ENCODE results near the gene EN2.

The EN2 gene

GRCh38 chr7:155467846-155468784 lies 10.2 kb downstream of the EN2 start:
- under 1% methylated on average over 70 of the region's 70 CpGs for WGBS
- Histone ChIP-seq H3K4me3 (ENCODE audit: low read length) (peak overlapping the region; percentile 38), H3K9me3 (ENCODE audit: insufficient read depth, low read depth, low read length) (no peaks in the 10 kb centered on the region), H3K27ac (ENCODE audit: low read depth, low read length) (no peak overlapping the region), H3K9ac (ENCODE audit: low read depth, low read length) (no peak overlapping the region), H3K4me1 (ENCODE audit: insufficient read depth, low read length) (peaks cover 26% of the 10 kb centered on the region), H3K36me3 (ENCODE audit: insufficient read depth, low read length) (no peaks in the 10 kb centered on the region), H3K27me3 (ENCODE audit: insufficient read depth, low read length) (peaks cover 100% of the 10 kb centered on the region)

DNA sequence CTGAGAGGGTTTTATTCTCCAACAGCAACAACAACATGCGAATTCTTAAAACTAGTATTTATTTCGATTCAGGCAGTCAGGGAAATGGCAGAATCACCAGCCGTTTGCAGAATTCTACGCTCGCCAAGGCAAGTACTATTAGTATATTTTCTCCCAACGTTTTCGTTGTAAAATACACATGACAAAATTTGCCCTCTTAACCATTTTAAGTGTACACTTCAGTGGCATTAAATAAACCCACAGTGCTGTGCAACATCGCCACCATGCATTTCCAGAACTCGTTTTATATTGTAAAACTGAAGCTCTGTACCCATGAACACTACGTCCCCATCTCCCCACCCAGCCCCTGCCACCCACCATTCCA lies 10.8 kb downstream of the EN2 start:
- Histone ChIP-seq H3K9ac (ENCODE audit: low read depth, low read length) (no peak overlapping the region), H3K27me3 (ENCODE audit: insufficient read depth, low read length) (peaks cover 100% of the 10 kb centered on the region), H3K27ac (ENCODE audit: low read depth, low read length) (no peak overlapping the region), H3K36me3 (ENCODE audit: insufficient read depth, low read length) (no peaks in the 10 kb centered on the region), H3K4me1 (ENCODE audit: insufficient read depth, low read length) (peaks cover 28% of the 10 kb centered on the region), H3K9me3 (ENCODE audit: insufficient read depth, low read depth, low read length) (no peaks in the 10 kb centered on the region), H3K4me3 (ENCODE audit: low read length) (peak overlapping the region; percentile 38; the same call in 1 of the 2 replicates)
- 14% methylated on average over 10 of the region's 10 CpGs for WGBS

GRCh38 chr7:155469311-155470185 lies 11.6 kb downstream of the EN2 start:
- no peaks in the 10 kb centered on the region for H3K9me3 ChIP-seq (ENCODE audit: insufficient read depth, low read depth, low read length)
- WGBS, result 15% methylated on average over 12 of the region's 12 CpGs
- H3K27ac ChIP-seq (ENCODE audit: low read depth, low read length), result no peak overlapping the region
- H3K9ac ChIP-seq (ENCODE audit: low read depth, low read length), result no peak overlapping the region
- peaks cover 28% of the 10 kb centered on the region for H3K4me1 ChIP-seq (ENCODE audit: insufficient read depth, low read length)
- no peaks in the 10 kb centered on the region for H3K36me3 ChIP-seq (ENCODE audit: insufficient read depth, low read length)
- H3K4me3 ChIP-seq (ENCODE audit: low read length), result no peak overlapping the region
- peaks cover 100% of the 10 kb centered on the region for H3K27me3 ChIP-seq (ENCODE audit: insufficient read depth, low read length)

GRCh38 chr7:155470186-155470487 lies 12.2 kb downstream of the EN2 start:
- Histone ChIP-seq H3K36me3 (ENCODE audit: insufficient read depth, low read length) (no peaks in the 10 kb centered on the region), H3K4me3 (ENCODE audit: low read length) (no peak overlapping the region), H3K9ac (ENCODE audit: low read depth, low read length) (no peak overlapping the region), H3K4me1 (ENCODE audit: insufficient read depth, low read length) (peaks cover 28% of the 10 kb centered on the region), H3K27ac (ENCODE audit: low read depth, low read length) (no peak overlapping the region), H3K27me3 (ENCODE audit: insufficient read depth, low read length) (peaks cover 100% of the 10 kb centered on the region), H3K9me3 (ENCODE audit: insufficient read depth, low read depth, low read length) (no peaks in the 10 kb centered on the region)
- 31% methylated on average over 8 of the region's 8 CpGs for WGBS

DNA sequence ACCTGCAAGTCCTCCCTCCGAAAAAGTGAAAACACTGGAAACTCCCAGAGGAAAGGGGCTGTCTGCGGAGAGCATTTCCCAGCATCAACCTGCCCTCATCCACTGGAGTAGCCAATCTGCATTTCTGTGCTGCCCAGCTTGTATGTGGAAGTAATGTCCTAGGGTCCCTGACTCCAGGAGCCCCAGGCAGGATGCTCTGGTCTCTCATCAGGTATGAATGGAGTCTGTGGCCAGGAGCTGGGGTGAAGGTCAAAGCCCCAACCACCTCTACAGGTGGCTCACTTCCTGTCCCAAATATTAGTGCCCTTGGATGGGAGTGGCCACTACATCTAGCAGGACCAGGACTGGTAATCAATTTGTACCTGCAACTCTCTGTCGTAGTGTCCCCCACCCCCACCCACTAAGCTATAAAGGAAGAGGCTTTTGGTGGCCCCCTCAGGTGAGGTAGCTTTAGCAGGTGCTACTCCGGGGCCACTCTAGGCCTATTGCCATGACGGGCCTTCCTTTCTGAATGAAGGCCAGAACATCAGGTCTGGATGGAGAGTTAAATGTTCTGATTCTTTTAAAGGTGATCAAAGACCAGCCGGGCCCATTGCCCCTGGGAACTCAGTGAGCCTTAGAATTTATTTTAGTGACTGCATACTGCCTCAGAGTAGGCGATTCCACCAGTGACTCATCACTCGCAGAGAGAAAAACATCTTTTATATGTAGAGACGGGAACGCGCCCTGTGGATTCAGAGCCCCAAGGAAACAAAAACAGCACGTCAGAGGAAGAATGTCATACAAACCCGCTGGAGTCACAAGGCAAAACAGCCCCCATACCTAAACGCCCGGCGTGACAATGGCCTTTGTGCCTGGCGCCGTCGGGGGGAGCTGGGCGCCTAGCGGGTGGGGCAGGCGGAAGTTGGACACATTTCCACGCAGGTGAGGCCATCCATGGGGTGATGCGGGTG lies 13.0 kb downstream of the EN2 start:
- WGBS, result 1% methylated on average over 24 of the region's 24 CpGs
- Histone ChIP-seq H3K36me3 (ENCODE audit: insufficient read depth, low read length) (no peaks in the 10 kb centered on the region), H3K9me3 (ENCODE audit: insufficient read depth, low read depth, low read length) (no peaks in the 10 kb centered on the region), H3K9ac (ENCODE audit: low read depth, low read length) (no peak overlapping the region), H3K27ac (ENCODE audit: low read depth, low read length) (no peak overlapping the region), H3K4me3 (ENCODE audit: low read length) (no peak overlapping the region), H3K27me3 (ENCODE audit: insufficient read depth, low read length) (peaks cover 100% of the 10 kb centered on the region), H3K4me1 (ENCODE audit: insufficient read depth, low read length) (peaks cover 28% of the 10 kb centered on the region)

GRCh38 chr7:155471718-155472117 lies 13.8 kb downstream of the EN2 start:
- no peaks in the 10 kb centered on the region for H3K36me3 ChIP-seq (ENCODE audit: insufficient read depth, low read length)
- H3K9ac ChIP-seq (ENCODE audit: low read depth, low read length), result no peak overlapping the region
- no peaks in the 10 kb centered on the region for H3K9me3 ChIP-seq (ENCODE audit: insufficient read depth, low read depth, low read length)
- no peak overlapping the region for H3K27ac ChIP-seq (ENCODE audit: low read depth, low read length)
- 8% methylated on average over 11 of the region's 11 CpGs for WGBS
- H3K27me3 ChIP-seq (ENCODE audit: insufficient read depth, low read length), result peaks cover 100% of the 10 kb centered on the region
- no peak overlapping the region for H3K4me3 ChIP-seq (ENCODE audit: low read length)
- peaks cover 28% of the 10 kb centered on the region for H3K4me1 ChIP-seq (ENCODE audit: insufficient read depth, low read length)

DNA sequence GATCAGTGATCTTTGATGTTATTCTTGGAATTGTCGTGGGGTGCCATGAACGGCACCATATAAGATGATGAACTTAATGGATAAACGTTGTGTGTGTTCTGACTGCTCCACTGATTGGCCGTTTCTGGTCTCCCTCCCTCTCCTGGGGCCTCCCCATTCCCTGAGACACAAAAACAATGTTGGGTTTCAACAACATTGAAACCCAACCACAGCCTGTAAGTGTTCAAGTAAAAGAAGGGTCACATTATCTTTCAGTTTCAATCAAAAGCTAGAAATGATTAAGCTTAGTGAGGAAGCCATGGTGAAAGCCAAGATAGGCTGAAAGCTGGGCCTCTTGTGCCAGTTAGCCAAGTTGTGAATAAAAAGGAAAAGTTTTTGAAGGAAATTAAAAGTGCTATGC lies 19.5 kb downstream of the EN2 start:
- Histone ChIP-seq H3K4me1 (ENCODE audit: insufficient read depth, low read length) (peaks cover 7% of the 10 kb centered on the region; the same call in 1 of the 2 replicates), H3K9me3 (ENCODE audit: insufficient read depth, low read depth, low read length) (no peaks in the 10 kb centered on the region), H3K27ac (ENCODE audit: low read depth, low read length) (no peak overlapping the region), H3K27me3 (ENCODE audit: insufficient read depth, low read length) (peaks cover 100% of the 10 kb centered on the region), H3K4me3 (ENCODE audit: low read length) (no peak overlapping the region), H3K9ac (ENCODE audit: low read depth, low read length) (no peak overlapping the region), H3K36me3 (ENCODE audit: insufficient read depth, low read length) (no peaks in the 10 kb centered on the region)
- WGBS, result 89% methylated on average over 4 of the region's 4 CpGs

DNA sequence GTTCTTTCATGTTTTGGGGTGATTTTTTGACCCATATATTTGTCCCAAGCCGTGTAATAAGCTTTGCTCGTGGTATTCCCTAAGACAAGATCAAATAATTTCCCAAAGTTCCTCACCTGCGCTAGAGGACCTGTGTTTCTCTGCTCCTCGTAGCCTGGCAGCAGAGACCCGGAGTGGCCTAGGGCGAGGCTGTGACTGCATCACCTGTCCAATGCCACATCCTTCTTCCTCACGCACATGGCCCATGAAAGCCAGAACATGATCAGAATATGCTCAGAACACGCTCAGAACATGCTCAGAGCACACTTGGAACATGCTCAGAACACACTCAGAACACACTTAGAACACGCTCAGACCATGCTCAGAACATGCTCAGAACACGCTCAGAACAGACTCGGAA lies 23.8 kb downstream of the EN2 start:
- Histone ChIP-seq H3K4me3 (ENCODE audit: low read length) (no peak overlapping the region), H3K9me3 (ENCODE audit: insufficient read depth, low read depth, low read length) (no peaks in the 10 kb centered on the region), H3K4me1 (ENCODE audit: insufficient read depth, low read length) (peaks cover 13% of the 10 kb centered on the region), H3K27ac (ENCODE audit: low read depth, low read length) (no peak overlapping the region), H3K27me3 (ENCODE audit: insufficient read depth, low read length) (peaks cover 97% of the 10 kb centered on the region), H3K9ac (ENCODE audit: low read depth, low read length) (no peak overlapping the region), H3K36me3 (ENCODE audit: insufficient read depth, low read length) (no peaks in the 10 kb centered on the region)
- WGBS, result 94% methylated on average over 11 of the region's 11 CpGs

GRCh38 chr7:155482511-155483183 lies 24.7 kb downstream of the EN2 start:
- H3K4me3 ChIP-seq (ENCODE audit: low read length), result no peak overlapping the region
- no peaks in the 10 kb centered on the region for H3K9me3 ChIP-seq (ENCODE audit: insufficient read depth, low read depth, low read length)
- peaks cover 97% of the 10 kb centered on the region for H3K27me3 ChIP-seq (ENCODE audit: insufficient read depth, low read length)
- H3K9ac ChIP-seq (ENCODE audit: low read depth, low read length), result no peak overlapping the region
- peaks cover 13% of the 10 kb centered on the region for H3K4me1 ChIP-seq (ENCODE audit: insufficient read depth, low read length)
- H3K36me3 ChIP-seq (ENCODE audit: insufficient read depth, low read length), result no peaks in the 10 kb centered on the region
- WGBS, result 55% methylated on average over 17 of the region's 17 CpGs
- no peak overlapping the region for H3K27ac ChIP-seq (ENCODE audit: low read depth, low read length)

GRCh38 chr7:155483245-155483644 lies 25.3 kb downstream of the EN2 start:
- Histone ChIP-seq H3K27ac (ENCODE audit: low read depth, low read length) (no peak overlapping the region), H3K9me3 (ENCODE audit: insufficient read depth, low read depth, low read length) (no peaks in the 10 kb centered on the region), H3K27me3 (ENCODE audit: insufficient read depth, low read length) (peaks cover 97% of the 10 kb centered on the region), H3K4me3 (ENCODE audit: low read length) (no peak overlapping the region), H3K4me1 (ENCODE audit: insufficient read depth, low read length) (peaks cover 13% of the 10 kb centered on the region), H3K36me3 (ENCODE audit: insufficient read depth, low read length) (no peaks in the 10 kb centered on the region), H3K9ac (ENCODE audit: low read depth, low read length) (no peak overlapping the region)
- 11% methylated on average over 13 of the region's 13 CpGs for WGBS
